Measurements from ENCODE around the gene FGFRL1.

The FGFRL1 gene

DNA sequence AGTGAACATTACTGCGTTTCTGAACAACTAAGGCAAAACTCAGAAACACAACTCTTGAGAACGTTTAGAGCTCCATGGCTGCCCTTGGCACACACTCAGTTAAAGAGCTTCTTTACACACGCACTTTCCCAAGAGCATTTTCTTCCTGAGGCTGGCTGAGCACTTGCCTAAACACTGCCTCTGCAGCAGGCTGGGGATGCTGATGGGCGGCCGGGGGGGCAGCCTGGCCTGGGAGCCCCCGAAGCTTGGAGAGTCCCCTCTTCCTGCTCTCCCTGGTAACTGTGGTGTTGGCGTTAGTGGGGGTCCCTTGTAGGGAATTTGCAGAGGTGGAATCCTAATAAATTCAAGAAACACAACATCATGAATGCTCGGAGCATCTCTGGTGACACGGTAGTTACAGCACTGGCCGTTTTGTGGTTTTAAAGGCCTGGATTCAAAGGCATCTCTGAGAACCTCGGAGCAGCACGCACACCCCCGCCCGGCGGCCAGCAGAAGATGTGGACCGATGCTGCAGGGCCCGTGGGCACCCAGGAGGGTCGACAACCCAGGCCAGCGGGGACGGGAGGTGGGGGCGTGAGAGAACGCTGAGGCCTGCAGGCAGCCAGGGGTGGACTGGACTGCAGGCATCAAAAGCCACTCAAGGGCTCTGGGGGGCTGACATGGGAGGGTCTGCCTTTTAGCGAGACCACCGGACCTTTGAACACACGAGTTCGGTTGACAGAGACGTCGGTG, 45.4 kb downstream of the FGFRL1 start:
- H3K27ac ChIP-seq (replicated peaks) = no peak overlapping the region
- no peak overlapping the region for H3K4me3 ChIP-seq (replicated peaks; ENCODE audit: insufficient read depth, low read length)
- DNase-seq (ENCODE audit: low read depth in 1 of 2, low spot score in 1 of 2) = no peak
- TF ChIP-seq, protein P1, sequence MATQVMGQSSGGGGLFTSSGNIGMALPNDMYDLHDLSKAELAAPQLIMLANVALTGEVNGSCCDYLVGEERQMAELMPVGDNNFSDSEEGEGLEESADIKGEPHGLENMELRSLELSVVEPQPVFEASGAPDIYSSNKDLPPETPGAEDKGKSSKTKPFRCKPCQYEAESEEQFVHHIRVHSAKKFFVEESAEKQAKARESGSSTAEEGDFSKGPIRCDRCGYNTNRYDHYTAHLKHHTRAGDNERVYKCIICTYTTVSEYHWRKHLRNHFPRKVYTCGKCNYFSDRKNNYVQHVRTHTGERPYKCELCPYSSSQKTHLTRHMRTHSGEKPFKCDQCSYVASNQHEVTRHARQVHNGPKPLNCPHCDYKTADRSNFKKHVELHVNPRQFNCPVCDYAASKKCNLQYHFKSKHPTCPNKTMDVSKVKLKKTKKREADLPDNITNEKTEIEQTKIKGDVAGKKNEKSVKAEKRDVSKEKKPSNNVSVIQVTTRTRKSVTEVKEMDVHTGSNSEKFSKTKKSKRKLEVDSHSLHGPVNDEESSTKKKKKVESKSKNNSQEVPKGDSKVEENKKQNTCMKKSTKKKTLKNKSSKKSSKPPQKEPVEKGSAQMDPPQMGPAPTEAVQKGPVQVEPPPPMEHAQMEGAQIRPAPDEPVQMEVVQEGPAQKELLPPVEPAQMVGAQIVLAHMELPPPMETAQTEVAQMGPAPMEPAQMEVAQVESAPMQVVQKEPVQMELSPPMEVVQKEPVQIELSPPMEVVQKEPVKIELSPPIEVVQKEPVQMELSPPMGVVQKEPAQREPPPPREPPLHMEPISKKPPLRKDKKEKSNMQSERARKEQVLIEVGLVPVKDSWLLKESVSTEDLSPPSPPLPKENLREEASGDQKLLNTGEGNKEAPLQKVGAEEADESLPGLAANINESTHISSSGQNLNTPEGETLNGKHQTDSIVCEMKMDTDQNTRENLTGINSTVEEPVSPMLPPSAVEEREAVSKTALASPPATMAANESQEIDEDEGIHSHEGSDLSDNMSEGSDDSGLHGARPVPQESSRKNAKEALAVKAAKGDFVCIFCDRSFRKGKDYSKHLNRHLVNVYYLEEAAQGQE (IDR thresholded peaks at IDR 0.05; ENCODE audit: insufficient replicate concordance, low read depth) = no peak
- TF ChIP-seq GABPA (IDR thresholded peaks at IDR 0.05; ENCODE audit: low read depth) (no peak), POLR2AphosphoS5 (IDR thresholded peaks at IDR 0.05; ENCODE audit: low read depth) (no peak), SPI1 (IDR thresholded peaks at IDR 0.05; ENCODE audit: borderline replicate concordance, low read depth) (no peak)
- TF ChIP-seq, protein P2, sequence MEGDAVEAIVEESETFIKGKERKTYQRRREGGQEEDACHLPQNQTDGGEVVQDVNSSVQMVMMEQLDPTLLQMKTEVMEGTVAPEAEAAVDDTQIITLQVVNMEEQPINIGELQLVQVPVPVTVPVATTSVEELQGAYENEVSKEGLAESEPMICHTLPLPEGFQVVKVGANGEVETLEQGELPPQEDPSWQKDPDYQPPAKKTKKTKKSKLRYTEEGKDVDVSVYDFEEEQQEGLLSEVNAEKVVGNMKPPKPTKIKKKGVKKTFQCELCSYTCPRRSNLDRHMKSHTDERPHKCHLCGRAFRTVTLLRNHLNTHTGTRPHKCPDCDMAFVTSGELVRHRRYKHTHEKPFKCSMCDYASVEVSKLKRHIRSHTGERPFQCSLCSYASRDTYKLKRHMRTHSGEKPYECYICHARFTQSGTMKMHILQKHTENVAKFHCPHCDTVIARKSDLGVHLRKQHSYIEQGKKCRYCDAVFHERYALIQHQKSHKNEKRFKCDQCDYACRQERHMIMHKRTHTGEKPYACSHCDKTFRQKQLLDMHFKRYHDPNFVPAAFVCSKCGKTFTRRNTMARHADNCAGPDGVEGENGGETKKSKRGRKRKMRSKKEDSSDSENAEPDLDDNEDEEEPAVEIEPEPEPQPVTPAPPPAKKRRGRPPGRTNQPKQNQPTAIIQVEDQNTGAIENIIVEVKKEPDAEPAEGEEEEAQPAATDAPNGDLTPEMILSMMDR (IDR thresholded peaks at IDR 0.05; ENCODE audit: insufficient read depth, low read length) = no peak
- H3K27me3 ChIP-seq (ENCODE audit: insufficient read depth, poor library complexity, severe bottlenecking) = peaks cover 9% of the 10 kb centered on the region

DNA sequence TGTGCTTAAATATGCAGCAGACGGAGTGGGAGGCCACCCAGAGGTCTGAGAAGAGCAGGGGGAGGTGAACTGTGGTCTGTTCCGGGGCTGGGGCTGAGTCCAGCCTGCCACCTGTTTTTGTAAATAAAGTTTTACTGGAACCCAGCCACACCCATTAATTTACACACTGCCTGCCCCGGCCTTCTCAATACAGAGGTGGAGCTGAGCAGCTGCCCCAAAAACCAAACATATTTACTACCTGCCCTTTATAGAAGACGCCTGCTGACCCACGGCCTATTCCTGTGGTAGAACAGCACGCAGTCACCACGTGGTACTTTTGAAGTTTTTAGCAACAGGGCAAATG, 45.9 kb downstream of the FGFRL1 start:
- Histone ChIP-seq H3K27me3 (ENCODE audit: insufficient read depth, poor library complexity, severe bottlenecking) (peaks cover 9% of the 10 kb centered on the region), H3K27ac (replicated peaks) (no peak overlapping the region), H3K4me3 (replicated peaks; ENCODE audit: insufficient read depth, low read length) (no peak overlapping the region)
- no peak for DNase-seq (ENCODE audit: low read depth in 1 of 2, low spot score in 1 of 2)
- TF ChIP-seq, protein P2 (IDR thresholded peaks at IDR 0.05; ENCODE audit: insufficient read depth, low read length) = no peak
- no peak for TF ChIP-seq GABPA (IDR thresholded peaks at IDR 0.05; ENCODE audit: low read depth)
- no peak for TF ChIP-seq SPI1 (IDR thresholded peaks at IDR 0.05; ENCODE audit: borderline replicate concordance, low read depth)
- TF ChIP-seq POLR2AphosphoS5 (IDR thresholded peaks at IDR 0.05; ENCODE audit: low read depth) = no peak
- TF ChIP-seq, protein P1 (IDR thresholded peaks at IDR 0.05; ENCODE audit: insufficient replicate concordance, low read depth) = no peak

DNA sequence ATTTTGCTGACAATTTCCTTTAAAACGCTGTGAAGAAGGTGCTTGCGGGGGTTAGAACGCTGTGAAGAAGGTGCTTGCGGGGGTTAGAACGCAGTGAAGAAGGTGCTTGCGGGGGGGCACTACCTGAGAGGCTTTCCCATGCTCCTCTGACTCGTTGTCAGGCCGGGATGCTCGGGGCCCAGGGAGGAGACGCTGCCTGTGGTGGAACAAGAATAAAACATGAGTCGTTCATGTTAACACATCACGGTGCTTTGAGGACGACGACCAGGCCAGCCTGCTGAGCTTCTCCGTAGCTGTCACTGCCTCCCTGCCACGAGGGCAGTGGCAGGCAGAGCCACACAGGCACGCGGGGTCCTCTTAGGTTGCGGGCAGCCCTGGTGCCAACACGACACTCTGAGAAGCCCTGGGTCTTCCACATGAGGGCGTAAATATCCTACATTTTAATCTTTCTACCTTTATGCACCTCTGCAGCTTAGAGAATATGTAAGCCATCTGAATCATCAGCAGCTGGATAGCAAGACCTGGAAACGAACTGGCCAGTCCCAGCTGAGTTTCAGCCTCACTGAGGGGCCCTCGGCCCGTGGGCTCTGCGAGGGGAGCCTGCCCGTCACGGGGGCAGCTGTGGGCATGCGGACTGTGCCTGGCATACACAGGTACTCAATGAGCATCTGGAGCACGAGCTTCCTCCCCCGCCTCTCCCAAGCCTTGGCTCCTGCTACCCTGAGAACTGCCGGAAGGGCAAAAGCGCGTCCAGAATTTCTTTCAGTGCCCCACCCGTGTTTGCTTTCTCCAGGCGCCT, 47.0 kb downstream of the FGFRL1 start:
- Histone ChIP-seq H3K4me3 (replicated peaks; ENCODE audit: insufficient read depth, low read length) (no peak overlapping the region), H3K27me3 (ENCODE audit: insufficient read depth, poor library complexity, severe bottlenecking) (peaks cover 7% of the 10 kb centered on the region), H3K27ac (replicated peaks) (no peak overlapping the region)
- DNase-seq (ENCODE audit: low read depth in 1 of 2, low spot score in 1 of 2) = no peak
- no peak for TF ChIP-seq GABPA (IDR thresholded peaks at IDR 0.05; ENCODE audit: low read depth)
- no peak for TF ChIP-seq SPI1 (IDR thresholded peaks at IDR 0.05; ENCODE audit: borderline replicate concordance, low read depth)
- TF ChIP-seq POLR2AphosphoS5 (IDR thresholded peaks at IDR 0.05; ENCODE audit: low read depth) = no peak
- TF ChIP-seq, protein P2 (IDR thresholded peaks at IDR 0.05; ENCODE audit: insufficient read depth, low read length) = no peak
- TF ChIP-seq, protein P1 (IDR thresholded peaks at IDR 0.05; ENCODE audit: insufficient replicate concordance, low read depth) = no peak
